ENCODE results near the gene IL1R1.

- TF ChIP-seq CTCF (conservative IDR thresholded peaks at IDR 0.05; ENCODE audit: low read length) (no peak), EZH2phosphoT487 (IDR thresholded peaks at IDR 0.05; ENCODE audit: borderline replicate concordance, low read depth, low read length) (no peak)
Measured at GRCh38 chr2:102149243-102149642, 6.7 kb downstream of the IL1R1 start.

Measured in OCI-LY7 (cell line).